Left ventricle myocardium superior (tissue), 1 donor: ENCODE data around the gene HYAL3. TPM values are rescaled to one million over a fixed set of nuclear protein-coding genes. Genes with fewer than 3 reads are reported as not detected.
"Not testable (repeated sequence)": the region's sequence is repeated elsewhere in the genome, so short reads cannot be mapped to it uniquely, and the experiment has no call there.

Experiments used
- ATAC-seq: fragments of 200-7000 bp; cut with Tn5 transposase; one replicate; pipeline ENCODE4 v1.9.1; 2020; ENCODE audit warnings: mild to moderate bottlenecking, moderate library complexity
- DNase-seq: peaks from one replicate; pipeline ENCODE4 v3.0.0-alpha.2; 2020
- intact Hi-C: fragments of 100-400 bp; cut with micrococcal nuclease; formaldehyde crosslinking; loops from one replicate; pipeline ENCODE4 v1.11.0; 2022
- total RNA-seq: library from RNA; stranded (reverse); fragmentation: NEBNext Ultra II Directional; extraction: Animal tissue kit (Norgen Biotek cat#: 25700); gene quantifications from one replicate; pipeline ENCODE4 v1.2.1, GENCODE V29; 2021
- donor health status: DM: no; HTN: yes; CAD: no; lungs with severe emphysema.

HYAL3 gene
- total RNA-seq, 1 donor from 2014 or later: 0.92 TPM

DNA sequence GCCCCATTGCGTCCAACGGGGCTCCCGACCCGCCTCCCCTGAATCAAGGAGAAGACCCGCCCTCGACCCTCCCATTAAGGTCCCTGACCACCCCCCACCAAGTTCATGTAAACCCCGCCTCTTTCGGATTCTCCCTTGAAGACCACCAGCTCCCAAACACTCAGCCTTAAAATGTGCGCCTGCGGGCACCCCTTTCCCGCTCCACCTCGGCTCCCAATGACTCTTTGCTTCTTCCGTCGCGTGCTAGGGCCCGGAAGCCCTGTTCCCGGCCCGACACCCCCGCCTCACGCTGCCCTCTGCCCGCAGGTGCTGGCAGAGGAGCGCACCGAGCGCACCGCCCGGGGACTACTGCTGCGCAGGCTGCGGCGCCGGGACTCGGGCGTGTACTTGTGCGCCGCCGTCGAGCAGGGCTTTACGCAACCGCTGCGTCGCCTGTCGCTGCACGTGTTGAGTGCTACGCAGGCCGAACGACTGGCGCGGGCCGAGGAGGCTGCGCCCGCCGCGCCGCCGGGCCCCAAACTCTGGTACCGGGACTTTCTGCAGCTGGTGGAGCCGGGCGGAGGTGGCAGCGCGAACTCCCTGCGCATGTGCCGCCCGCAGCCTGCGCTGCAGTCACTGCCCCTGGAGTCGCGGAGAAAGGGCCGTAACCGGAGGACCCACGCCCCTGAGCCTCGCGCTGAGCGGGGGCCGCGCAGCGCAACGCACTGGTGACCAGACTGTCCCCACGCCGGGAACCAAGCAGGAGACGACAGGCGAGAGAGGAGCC is 23.0 kb downstream of the HYAL3 start:
- ATAC-seq (no peak), DNase-seq (no peak)
- intact Hi-C loops: loop anchor here (2.0 kb wide), 1 partner anchor 17 kb away; the partner anchor contains the start of gene IFRD2

DNA sequence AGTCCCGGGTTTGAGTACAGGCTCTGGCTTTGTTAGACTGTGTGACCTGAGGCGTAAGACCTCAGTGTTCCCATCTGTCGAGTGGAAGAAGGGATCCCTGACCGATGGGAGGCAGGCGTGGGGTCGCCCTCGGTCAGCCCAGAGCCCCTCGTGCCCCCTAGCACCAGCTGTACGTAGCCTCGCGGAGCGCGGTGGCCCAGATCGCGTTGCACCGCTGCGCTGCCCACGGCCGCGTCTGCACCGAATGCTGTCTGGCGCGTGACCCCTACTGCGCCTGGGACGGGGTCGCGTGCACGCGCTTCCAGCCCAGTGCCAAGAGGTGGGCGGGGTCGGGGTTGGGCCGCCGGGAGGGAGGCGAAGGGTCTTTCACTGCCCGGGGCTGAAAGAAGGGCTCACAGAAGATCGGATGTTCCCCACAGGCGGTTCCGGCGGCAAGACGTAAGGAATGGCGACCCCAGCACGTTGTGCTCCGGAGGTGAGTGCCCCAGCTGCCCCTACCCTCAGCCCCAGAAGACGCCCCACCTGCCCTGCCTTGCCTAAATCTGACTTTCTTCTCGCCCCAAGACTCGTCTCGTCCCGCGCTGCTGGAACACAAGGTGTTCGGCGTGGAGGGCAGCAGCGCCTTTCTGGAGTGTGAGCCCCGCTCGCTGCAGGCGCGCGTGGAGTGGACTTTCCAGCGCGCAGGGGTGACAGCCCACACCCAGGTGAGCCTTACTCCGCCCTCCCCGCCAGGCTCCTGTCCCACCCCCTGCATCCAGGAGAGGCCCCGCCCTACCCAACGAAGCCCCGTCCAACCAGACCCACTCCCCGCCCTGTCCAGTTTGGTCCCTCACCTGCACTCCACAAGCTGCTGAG is 23.8 kb downstream of the HYAL3 start:
- intact Hi-C loops: loop anchor here (2.0 kb wide), 1 partner anchor 17 kb away; the partner anchor contains the start of gene IFRD2
- no peak for DNase-seq

GRCh38 chr3:50274371-50275104 is 24.7 kb downstream of the HYAL3 start:
- intact Hi-C loops: loop anchor here (2.0 kb wide), 1 partner anchor 18 kb away; the partner anchor contains the start of gene IFRD2
- peak; percentile 70 for DNase-seq

More for the DNA sequence above, 23.8 kb downstream of the HYAL3 start:
- ATAC-seq: no peak

GRCh38 chr3:50273689-50274065 is 25.5 kb downstream of the HYAL3 start:
- no peak for ATAC-seq

More at GRCh38 chr3:50274371-50275104, 24.7 kb downstream of the HYAL3 start:
- peak; percentile 9 for ATAC-seq

GRCh38 chr3:50272911-50273688 is 26.1 kb downstream of the HYAL3 start:
- ATAC-seq (peak; percentile 67), DNase-seq (peak; percentile 93)
- intact Hi-C loops: no loop called here

More at GRCh38 chr3:50273689-50274065, 25.5 kb downstream of the HYAL3 start:
- DNase-seq: no peak
- intact Hi-C loops: loop anchor here (2.0 kb wide), 1 partner anchor 19 kb away; the partner anchor contains the start of gene IFRD2

GRCh38 chr3:50272538-50272910 is 26.7 kb downstream of the HYAL3 start:
- ATAC-seq, DNase-seq, intact Hi-C loops: not testable (repeated sequence)

- intact Hi-C loops: loop anchor here (2.0 kb wide), 1 partner anchor 75 kb away; no protein-coding TSS in a partner anchor
- DNase-seq: no peak
- ATAC-seq: no peak
Observed at GRCh38 chr3:50271314-50271936, 27.8 kb downstream of the HYAL3 start.

GRCh38 chr3:50270422-50271224 is 28.6 kb downstream of the HYAL3 start:
- DNase-seq (no peak), ATAC-seq (no peak)
- intact Hi-C loops: loop anchor here (2.0 kb wide), 1 partner anchor 74 kb away; no protein-coding TSS in a partner anchor

DNA sequence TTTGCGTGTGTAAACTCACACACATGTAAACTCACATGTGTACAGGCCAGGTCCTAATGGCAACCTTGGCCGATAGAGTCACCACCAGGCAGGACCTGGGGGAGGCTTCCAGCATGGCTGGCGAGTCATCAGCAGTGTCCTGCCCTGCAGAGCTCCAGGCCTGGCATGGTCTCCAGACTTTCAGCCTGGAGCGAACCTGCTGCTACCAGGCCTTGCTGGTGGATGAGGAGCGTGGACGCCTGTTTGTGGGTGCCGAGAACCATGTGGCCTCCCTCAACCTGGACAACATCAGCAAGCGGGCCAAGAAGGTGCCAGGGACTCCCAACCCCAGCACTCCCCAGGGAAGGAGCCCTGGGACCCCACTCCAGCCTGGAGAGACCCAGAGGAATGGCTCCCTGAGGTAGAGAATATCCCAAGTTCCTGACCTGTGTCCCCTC is 29.2 kb downstream of the HYAL3 start:
- intact Hi-C loops: loop anchor here (2.0 kb wide), 1 partner anchor 73 kb away; no protein-coding TSS in a partner anchor
- no peak for DNase-seq
- no peak for ATAC-seq

GRCh38 chr3:50269460-50269859 is 29.7 kb downstream of the HYAL3 start:
- DNase-seq: no peak
- intact Hi-C loops: no loop called here
- ATAC-seq: no peak

- peak; percentile 68 for DNase-seq
- intact Hi-C loops: no loop called here
- ATAC-seq: peak; percentile 32
Observed at GRCh38 chr3:50268703-50269451, 30.3 kb downstream of the HYAL3 start, which contains the start of gene SEMA3B. SEMA3B (plus strand) TSS chr3:50269147; CDS start chr3:50269241, 94 bp downstream.

GRCh38 chr3:50268276-50268675 is 30.9 kb downstream of the HYAL3 start:
- DNase-seq (no peak), ATAC-seq (no peak)
- intact Hi-C loops: no loop called here

- peak; percentile 65 for ATAC-seq
- DNase-seq: peak; percentile 86
- intact Hi-C loops: no loop called here
Observed at GRCh38 chr3:50267280-50267913, 31.8 kb downstream of the HYAL3 start.

DNA sequence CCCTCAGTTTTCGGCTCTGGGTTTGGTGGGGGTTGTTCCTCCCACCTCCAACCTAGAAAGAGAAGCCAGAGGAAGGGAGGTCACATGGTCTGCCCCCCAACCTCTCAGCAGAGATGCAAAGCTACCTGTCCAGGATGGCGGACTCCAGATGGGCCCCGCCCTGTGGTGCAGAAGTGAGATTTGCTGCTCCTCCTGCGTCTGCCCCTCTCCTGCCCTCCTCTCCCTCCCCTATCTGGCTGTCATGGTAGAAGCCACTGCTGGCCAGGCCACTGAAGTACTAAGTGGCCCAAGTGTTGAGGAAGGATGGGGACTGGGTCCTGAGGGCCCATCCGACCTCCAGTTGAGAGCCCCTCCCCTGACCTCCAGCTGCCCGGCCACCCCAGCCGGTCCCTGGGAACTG is 32.4 kb downstream of the HYAL3 start:
- ATAC-seq (no peak), DNase-seq (no peak)
- intact Hi-C loops: no loop called here

DNA sequence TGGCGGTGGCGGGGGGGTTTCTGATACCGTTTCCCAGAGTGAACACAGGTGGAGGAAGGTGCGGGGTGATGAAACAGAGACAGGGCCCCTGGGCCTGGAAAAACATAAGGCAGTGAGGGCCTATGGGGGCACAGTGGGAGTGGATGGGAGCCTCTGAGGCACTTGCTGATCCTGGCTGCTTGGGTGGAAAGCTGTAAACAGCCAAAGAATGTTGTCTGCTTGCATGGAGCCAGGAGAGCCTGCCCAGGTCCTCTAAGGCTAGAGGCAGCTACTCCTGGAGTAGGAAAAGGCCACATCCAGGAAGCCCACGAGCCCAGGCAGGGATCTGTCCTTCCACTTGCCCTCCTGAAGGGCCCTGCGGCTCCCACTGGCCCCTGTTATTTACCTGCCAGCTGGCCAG is 33.2 kb downstream of the HYAL3 start:
- intact Hi-C loops: no loop called here
- DNase-seq (no peak), ATAC-seq (no peak)

DNA sequence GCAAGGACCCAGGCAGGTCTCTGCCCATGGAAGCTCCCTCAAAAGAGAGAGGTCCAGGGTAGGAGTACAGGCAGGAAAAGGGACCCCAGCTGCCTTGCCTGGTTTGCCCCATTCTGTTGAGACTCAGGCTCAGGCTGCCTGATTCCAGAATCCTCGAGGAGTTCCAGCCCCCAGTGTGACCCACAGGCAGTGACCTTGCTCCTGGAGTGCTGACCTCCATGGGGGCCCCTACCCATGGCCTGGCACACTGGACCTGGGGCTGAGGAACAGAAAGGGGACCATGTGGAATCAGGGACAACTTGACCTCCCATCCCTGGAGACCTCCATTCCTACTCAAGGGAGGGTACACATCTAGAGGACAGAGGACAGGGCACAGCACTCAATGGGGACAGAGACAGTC is 33.6 kb downstream of the HYAL3 start:
- ATAC-seq: no peak
- intact Hi-C loops: no loop called here
- DNase-seq: no peak
